Sigmoid colon (tissue), 7 donors: ENCODE data around the gene CYP2C19. TPM values are rescaled to one million over a fixed set of nuclear protein-coding genes. Genes with fewer than 3 reads are reported as not detected.

Experiments used
- DNase-seq: peaks from one replicate; pipeline ENCODE4 v3.0.0-alpha.2; 2019
- H3K27ac ChIP-seq, 4 donors: fragments of 200-600 bp; sonication (generic); one replicate each; pipeline ENCODE4 v1.5.1; 2016 to 2019; ENCODE audit warnings: mild to moderate bottlenecking in 1 of 4
- H3K27me3 ChIP-seq, 3 donors: fragments of 200-600 bp; sonication (generic); one replicate each; pipeline ENCODE4 v1.5.1; 2019; ENCODE audit warnings: mild to moderate bottlenecking in 1 of 3
- H3K36me3 ChIP-seq, 4 donors: fragments of 200-600 bp; sonication (generic); one replicate each; pipeline ENCODE4 v1.5.1; 2016 to 2019
- H3K4me1 ChIP-seq, 4 donors: fragments of 200-600 bp; sonication (generic); one replicate each; pipeline ENCODE4 v1.5.1; 2017 to 2019
- H3K4me3 ChIP-seq, 4 donors: fragments of 200-600 bp; sonication (generic); one replicate each; pipeline ENCODE4 v1.5.1; 2017 to 2019; ENCODE audit warnings: mild to moderate bottlenecking in 2 of 4, moderate library complexity in 1 of 4
- H3K9me3 ChIP-seq, 4 donors: fragments of 200-600 bp in 3 of 4; sonication (generic) in 3 of 4; one replicate each; pipeline versions ENCODE4 v1.5.1 to v1.6.1; 2013 to 2019
- CTCF ChIP-seq, 4 experiments: fragments of 450-650 bp in 3 of 4; fragments of 200-600 bp in 1 of 4; IDR thresholded peaks; one replicate each; pipeline ENCODE4 v1.5.1; 2016 to 2019; ENCODE audit warnings: antibody characterized with exemption in 4 of 4, mild to moderate bottlenecking in 3 of 4, moderate library complexity in 2 of 4
- EP300 ChIP-seq, 4 donors: sonication (generic); formaldehyde crosslinking; IDR thresholded peaks; one replicate each; pipeline ENCODE4 v1.6.1; 2017; ENCODE audit warnings: antibody characterized with exemption in 4 of 4
- POLR2A ChIP-seq, 2 donors: fragments of 450-650 bp; IDR thresholded peaks; one replicate each; pipeline ENCODE4 v1.6.1; 2016; ENCODE audit warnings: antibody characterized with exemption in 2 of 2, mild to moderate bottlenecking in 2 of 2, moderate library complexity in 2 of 2
- POLR2AphosphoS5 ChIP-seq, 4 donors: sonication (generic); formaldehyde crosslinking; IDR thresholded peaks; one replicate each; pipeline ENCODE4 v1.6.1; 2017; ENCODE audit warnings: antibody characterized with exemption in 4 of 4
- WGBS, 2 donors: extraction: QIAGEN DNeasy Blood & Tissue Kit; methylation state at CpG; one replicate each; pipeline ENCODE4 v1.1.7; 2013; 5-methylcytosine and 5-hydroxymethylcytosine counted together
- intact Hi-C: fragments of 100-400 bp; cut with DNase I; formaldehyde crosslinking; loops from one replicate; pipeline ENCODE4 v1.15.1; 2023
- polyA plus RNA-seq, 3 donors: library from polyadenylated mRNA; stranded (reverse); fragments of 200-250 nt; gene quantifications; one replicate each; pipeline ENCODE4 v1.2.3, GENCODE V29; 2013
- total RNA-seq, 4 donors: library from RNA; depleted of rRNA; stranded (reverse); fragments of >200 nt; gene quantifications; one replicate each; pipeline ENCODE4 v1.1.0, GENCODE V29; 2016
- donor health status: healthy with polysubstance abuse.
- donor health status: Bipolar disorder and iron deficiency.
- donor health status: healthy.

The CYP2C19 gene
- total RNA-seq (not detected), polyA plus RNA-seq (under 1 TPM in 1 of 3 donors, not detected in 2; 0.19 TPM)

- Histone ChIP-seq H3K4me3 (no peak within 1 kb of the TSS), H3K36me3 (no peaks in the 10 kb centered on the region), H3K4me1 (no peaks in the 10 kb centered on the region), H3K27ac (no peak within 1 kb of the TSS), H3K27me3 (no peaks in the 10 kb centered on the region), H3K9me3 (no peaks in the 10 kb centered on the region)
- TF ChIP-seq POLR2A (IDR thresholded peaks at IDR 0.05) (no peak), EP300 (IDR thresholded peaks at IDR 0.05) (no peak)
- no peak for DNase-seq
- intact Hi-C loops: no loop called here
- WGBS, 2 donors: 29 to 76% methylated on average over 3 of the region's 3 CpGs
Measured at GRCh38 chr10:94762393-94762792, at the start of gene CYP2C19. Gene CYP2C19 (plus strand): TSS chr10:94762681. CDS start chr10:94762706, 25 bp downstream.

- H3K9me3 ChIP-seq: no peaks in the 10 kb centered on the region
- TF ChIP-seq POLR2A (IDR thresholded peaks at IDR 0.05) (no peak), CTCF (IDR thresholded peaks at IDR 0.05) (no peak)
- no peaks in the 10 kb centered on the region for H3K27me3 ChIP-seq
- no peak overlapping the region for H3K4me3 ChIP-seq
- no peak for DNase-seq
- no peaks in the 10 kb centered on the region for H3K36me3 ChIP-seq
- H3K27ac ChIP-seq: no peak overlapping the region
- intact Hi-C loops: no loop called here
- H3K4me1 ChIP-seq: no peaks in the 10 kb centered on the region
Measured at GRCh38 chr10:94725871-94726270, 36.6 kb upstream of the CYP2C19 start.

GRCh38 chr10:94735197-94735596 is 27.3 kb upstream of the CYP2C19 start:
- Histone ChIP-seq H3K27me3 (no peaks in the 10 kb centered on the region), H3K36me3 (no peaks in the 10 kb centered on the region), H3K27ac (no peak overlapping the region), H3K4me3 (no peak overlapping the region), H3K4me1 (no peaks in the 10 kb centered on the region), H3K9me3 (peaks cover 0 to 3% (median 0%) of the 10 kb centered on the region in 4 donors)
- no peak for DNase-seq
- TF ChIP-seq POLR2AphosphoS5 (IDR thresholded peaks at IDR 0.05) (no peak), EP300 (IDR thresholded peaks at IDR 0.05) (no peak), POLR2A (IDR thresholded peaks at IDR 0.05) (no peak)
- 76 to 90% methylated on average over 3 of the region's 3 CpGs for WGBS, 2 donors
- intact Hi-C loops: no loop called here

- 71% methylated on average over 2 of the region's 2 CpGs for WGBS, 2 donors
- no peak overlapping the region for H3K27ac ChIP-seq
Measured at GRCh38 chr10:94738588-94738987, 23.9 kb upstream of the CYP2C19 start.

GRCh38 chr10:94747137-94747536 is 15.3 kb upstream of the CYP2C19 start:
- H3K4me3 ChIP-seq: no peak overlapping the region
- H3K4me1 ChIP-seq: no peaks in the 10 kb centered on the region
- no peak overlapping the region for H3K27ac ChIP-seq
- no peak for DNase-seq
- H3K27me3 ChIP-seq: no peaks in the 10 kb centered on the region
- TF ChIP-seq POLR2A (IDR thresholded peaks at IDR 0.05) (no peak), EP300 (IDR thresholded peaks at IDR 0.05) (no peak), CTCF (IDR thresholded peaks at IDR 0.05) (no peak), POLR2AphosphoS5 (IDR thresholded peaks at IDR 0.05) (no peak)
- H3K9me3 ChIP-seq: peaks cover 0 to 3% (median 0%) of the 10 kb centered on the region in 4 donors
- no peaks in the 10 kb centered on the region for H3K36me3 ChIP-seq
- 82 to 87% methylated on average over 2 of the region's 2 CpGs for WGBS, 2 donors
- intact Hi-C loops: no loop called here

More at GRCh38 chr10:94738588-94738987, 23.9 kb upstream of the CYP2C19 start:
- H3K9me3 ChIP-seq: peaks cover 0 to 3% (median 1%) of the 10 kb centered on the region in 4 donors
- no peaks in the 10 kb centered on the region for H3K27me3 ChIP-seq
- no peak overlapping the region for H3K4me3 ChIP-seq
- intact Hi-C loops: no loop called here
- TF ChIP-seq CTCF (IDR thresholded peaks at IDR 0.05) (no peak), EP300 (IDR thresholded peaks at IDR 0.05) (no peak), POLR2AphosphoS5 (IDR thresholded peaks at IDR 0.05) (no peak), POLR2A (IDR thresholded peaks at IDR 0.05) (no peak)
- no peaks in the 10 kb centered on the region for H3K4me1 ChIP-seq
- DNase-seq: no peak
- no peaks in the 10 kb centered on the region for H3K36me3 ChIP-seq

- no peaks in the 10 kb centered on the region for H3K4me1 ChIP-seq
- H3K27me3 ChIP-seq: no peaks in the 10 kb centered on the region
- DNase-seq: no peak
- H3K27ac ChIP-seq: no peak overlapping the region
- no peak overlapping the region for H3K4me3 ChIP-seq
- intact Hi-C loops: no loop called here
- no peaks in the 10 kb centered on the region for H3K36me3 ChIP-seq
- 80 to 83% methylated on average over 4 of the region's 4 CpGs for WGBS, 2 donors
- TF ChIP-seq POLR2AphosphoS5 (IDR thresholded peaks at IDR 0.05) (no peak), EP300 (IDR thresholded peaks at IDR 0.05) (no peak), POLR2A (IDR thresholded peaks at IDR 0.05) (no peak), CTCF (IDR thresholded peaks at IDR 0.05) (no peak)
- H3K9me3 ChIP-seq: no peaks in the 10 kb centered on the region
Measured at GRCh38 chr10:94747838-94748237, 14.6 kb upstream of the CYP2C19 start.
